Nephron progenitor cell (in vitro differentiated cells): ENCODE measurements around the gene NFKBIB.

Experiments used
- DNase-seq: peaks from one replicate; pipeline ENCODE4 v3.0.0; 2021
- H3K27ac Mint-ChIP-seq: 2 replicates; pipeline ENCODE4 v1.8.0; 2021; ENCODE audit warnings: mild to moderate bottlenecking, moderate library complexity, mixed read lengths
- H3K27me3 Mint-ChIP-seq: 2 replicates; pipeline ENCODE4 v1.8.0; 2021; ENCODE audit warnings: mild to moderate bottlenecking, low read depth, mixed read lengths; ENCODE audit not compliant: poor library complexity
- H3K36me3 Mint-ChIP-seq: 2 replicates; pipeline ENCODE4 v1.8.0; 2021; ENCODE audit warnings: low read depth, mixed read lengths
- H3K4me1 Mint-ChIP-seq: 2 replicates; pipeline ENCODE4 v1.8.0; 2021; ENCODE audit warnings: mixed read lengths
- H3K4me3 Mint-ChIP-seq: 2 replicates; pipeline ENCODE4 v1.8.0; 2021; ENCODE audit warnings: mild to moderate bottlenecking, moderate library complexity, mixed read lengths
- H3K9me3 Mint-ChIP-seq: 2 replicates; pipeline ENCODE4 v1.8.0; 2021; ENCODE audit warnings: mild to moderate bottlenecking, moderate library complexity, mixed read lengths
- CTCF ChIP-seq: fragments of 200-600 bp; sonication (generic); IDR thresholded peaks from 2 replicates; pipeline ENCODE4 v1.5.0; 2021; ENCODE audit warnings: antibody characterized with exemption

The NFKBIB gene

GRCh38 chr19:38919837-38920601, 20.2 kb downstream of the NFKBIB start:
- no peak for TF ChIP-seq CTCF
- peaks cover 25% of the 10 kb centered on the region for H3K36me3 Mint-ChIP-seq
- no peaks in the 10 kb centered on the region for H3K27me3 Mint-ChIP-seq

GRCh38 chr19:38920602-38921419, 21.0 kb downstream of the NFKBIB start:
- Mint-ChIP-seq H3K4me3 (no peak overlapping the region), H3K27ac (no peak overlapping the region), H3K9me3 (no peaks in the 10 kb centered on the region), H3K36me3 (peaks cover 30% of the 10 kb centered on the region), H3K27me3 (no peaks in the 10 kb centered on the region), H3K4me1 (no peaks in the 10 kb centered on the region)
- no peak for TF ChIP-seq CTCF
- no peak for DNase-seq

More at GRCh38 chr19:38919837-38920601, 20.2 kb downstream of the NFKBIB start:
- H3K4me1 Mint-ChIP-seq = no peaks in the 10 kb centered on the region
- no peaks in the 10 kb centered on the region for H3K9me3 Mint-ChIP-seq
- no peak overlapping the region for H3K4me3 Mint-ChIP-seq
- DNase-seq = no peak
- H3K27ac Mint-ChIP-seq = no peak overlapping the region

- H3K36me3 Mint-ChIP-seq = peaks cover 30% of the 10 kb centered on the region
- DNase-seq = no peak
- no peaks in the 10 kb centered on the region for H3K9me3 Mint-ChIP-seq
- H3K4me3 Mint-ChIP-seq = no peak overlapping the region
- H3K4me1 Mint-ChIP-seq = no peaks in the 10 kb centered on the region
- H3K27me3 Mint-ChIP-seq = no peaks in the 10 kb centered on the region
- H3K27ac Mint-ChIP-seq = no peak overlapping the region
- TF ChIP-seq CTCF = no peak
Measured at GRCh38 chr19:38921420-38922274, 21.9 kb downstream of the NFKBIB start.

GRCh38 chr19:38922482-38922881, 22.7 kb downstream of the NFKBIB start:
- H3K36me3 Mint-ChIP-seq = peaks cover 31% of the 10 kb centered on the region
- DNase-seq = no peak
- no peaks in the 10 kb centered on the region for H3K27me3 Mint-ChIP-seq
- no peak for TF ChIP-seq CTCF
- H3K4me1 Mint-ChIP-seq = no peaks in the 10 kb centered on the region
- H3K4me3 Mint-ChIP-seq = no peak overlapping the region
- H3K27ac Mint-ChIP-seq = no peak overlapping the region
- no peaks in the 10 kb centered on the region for H3K9me3 Mint-ChIP-seq

GRCh38 chr19:38924388-38924787, 24.6 kb downstream of the NFKBIB start:
- Mint-ChIP-seq H3K27ac (no peak overlapping the region), H3K4me3 (no peak overlapping the region), H3K36me3 (peaks cover 45% of the 10 kb centered on the region)

More at GRCh38 chr19:38924388-38924787, 24.6 kb downstream of the NFKBIB start:
- peaks cover 7% of the 10 kb centered on the region for H3K4me1 Mint-ChIP-seq
- no peaks in the 10 kb centered on the region for H3K27me3 Mint-ChIP-seq
- H3K9me3 Mint-ChIP-seq = no peaks in the 10 kb centered on the region
- no peak for DNase-seq
- TF ChIP-seq CTCF = no peak
